Ectodermal cell (in vitro differentiated cells): ENCODE results near the gene ECPAS.
"Not testable (repeated sequence)": the region's sequence is repeated elsewhere in the genome, so short reads cannot be mapped to it uniquely, and the experiment has no call there.

Source experiments
- H3K27ac ChIP-seq: 2 replicates; pipeline ENCODE4 v1.7.0; 2013; ENCODE audit warnings: mild to moderate bottlenecking, low read depth, low read length; ENCODE audit not compliant: insufficient read depth, poor library complexity, severe bottlenecking
- H3K27me3 ChIP-seq: 2 replicates; pipeline ENCODE4 v1.7.0; 2013; ENCODE audit warnings: mild to moderate bottlenecking, low read length; ENCODE audit not compliant: insufficient read depth, control insufficient read depth, poor library complexity, severe bottlenecking
- H3K36me3 ChIP-seq: one replicate; pipeline ENCODE4 v1.7.0; 2013; ENCODE audit warnings: low read length; ENCODE audit not compliant: control insufficient read depth, insufficient read depth
- H3K4me1 ChIP-seq: one replicate; pipeline ENCODE4 v1.7.0; 2013; ENCODE audit warnings: low read length; ENCODE audit not compliant: control insufficient read depth, insufficient read depth
- H3K4me3 ChIP-seq: 2 replicates; pipeline ENCODE4 v1.7.0; 2013; ENCODE audit warnings: low read depth, low read length, control low read depth; ENCODE audit not compliant: insufficient read depth
- H3K9me3 ChIP-seq: 2 replicates; pipeline ENCODE4 v1.7.0; 2013; ENCODE audit warnings: mild to moderate bottlenecking, low read length, moderate library complexity; ENCODE audit not compliant: control insufficient read depth
- WGBS, 2 experiments: methylation state at CpG; one replicate each; pipeline ENCODE4 v1.1.7; 2013; ENCODE audit warnings: missing lambda C conversion rate in 2 of 2; 5-methylcytosine and 5-hydroxymethylcytosine counted together

The ECPAS gene

GRCh38 chr9:111511581-111511980 is 27.4 kb upstream of the ECPAS start:
- 87 to 92% methylated on average over 6 of the region's 6 CpGs for WGBS, 2 experiments
- H3K27me3 ChIP-seq, H3K27ac ChIP-seq, H3K36me3 ChIP-seq, H3K9me3 ChIP-seq, H3K4me3 ChIP-seq, H3K4me1 ChIP-seq: not testable (repeated sequence)

- H3K36me3 ChIP-seq = no peaks in the 10 kb centered on the region
- no peaks in the 10 kb centered on the region for H3K27me3 ChIP-seq
- H3K4me3 ChIP-seq = no peak overlapping the region
- WGBS, 2 experiments = 93 to 94% methylated on average over 3 of the region's 3 CpGs
- no peak overlapping the region for H3K27ac ChIP-seq
- no peaks in the 10 kb centered on the region for H3K4me1 ChIP-seq
- no peaks in the 10 kb centered on the region for H3K9me3 ChIP-seq
These were observed 18.3 kb upstream of the ECPAS start for GRCh38 chr9:111502506-111502905.

- H3K9me3 ChIP-seq = no peaks in the 10 kb centered on the region
- no peaks in the 10 kb centered on the region for H3K27me3 ChIP-seq
- H3K4me1 ChIP-seq = no peaks in the 10 kb centered on the region
- WGBS, 2 experiments = 92 to 93% methylated on average over 6 of the region's 6 CpGs
- no peak overlapping the region for H3K4me3 ChIP-seq
- H3K27ac ChIP-seq = no peak overlapping the region
- H3K36me3 ChIP-seq = no peaks in the 10 kb centered on the region
These were observed 17.5 kb upstream of the ECPAS start for GRCh38 chr9:111501648-111502047.

- H3K4me3 ChIP-seq = no peak overlapping the region
- WGBS, 2 experiments = 93% methylated on average over 16 of the region's 16 CpGs
- no peaks in the 10 kb centered on the region for H3K27me3 ChIP-seq
- H3K4me1 ChIP-seq = no peaks in the 10 kb centered on the region
- H3K36me3 ChIP-seq = no peaks in the 10 kb centered on the region
- no peaks in the 10 kb centered on the region for H3K9me3 ChIP-seq
- H3K27ac ChIP-seq = no peak overlapping the region
These were observed 16.9 kb upstream of the ECPAS start for GRCh38 chr9:111501005-111501562.

GRCh38 chr9:111497196-111497595 is 13.0 kb upstream of the ECPAS start:
- H3K9me3 ChIP-seq, H3K27me3 ChIP-seq, H3K36me3 ChIP-seq, H3K4me1 ChIP-seq, H3K27ac ChIP-seq, H3K4me3 ChIP-seq: not testable (repeated sequence)
- WGBS, 2 experiments = 86 to 93% methylated on average over 1 of the region's 2 CpGs

- 14 to 25% methylated on average over 4 of the region's 4 CpGs for WGBS, 2 experiments
- peak overlapping the region; percentile 84 for H3K4me3 ChIP-seq
- no peaks in the 10 kb centered on the region for H3K27me3 ChIP-seq
- H3K27ac ChIP-seq = peak overlapping the region; percentile 79
- no peaks in the 10 kb centered on the region for H3K9me3 ChIP-seq
- no peaks in the 10 kb centered on the region for H3K36me3 ChIP-seq
- H3K4me1 ChIP-seq = peaks cover 6% of the 10 kb centered on the region
These were observed 350 bp upstream of the ECPAS start for GRCh38 chr9:111484572-111484894.

- no peaks in the 10 kb centered on the region for H3K27me3 ChIP-seq
- H3K4me3 ChIP-seq = peak overlapping the region; percentile 84
- H3K36me3 ChIP-seq = no peaks in the 10 kb centered on the region
- H3K4me1 ChIP-seq = peaks cover 6% of the 10 kb centered on the region
- no peaks in the 10 kb centered on the region for H3K9me3 ChIP-seq
- 0% methylated on average over 78 of the region's 78 CpGs for whole genome bisulfite sequencing, 2 experiments
- peak overlapping the region; percentile 79 for H3K27ac ChIP-seq
These were observed 735 bp downstream of the ECPAS start for GRCh38 chr9:111483439-111483857.

- Histone ChIP-seq H3K27ac (peak overlapping the region; percentile 91), H3K36me3 (no peaks in the 10 kb centered on the region), H3K9me3 (no peaks in the 10 kb centered on the region), H3K4me1 (peaks cover 6% of the 10 kb centered on the region), H3K27me3 (no peaks in the 10 kb centered on the region), H3K4me3 (peak overlapping the region; percentile 84)
- 0% methylated on average over 76 of the region's 76 CpGs for WGBS, 2 experiments
These were observed 1.3 kb downstream of the ECPAS start for GRCh38 chr9:111482694-111483438.

GRCh38 chr9:111481885-111482636 is 2.1 kb downstream of the ECPAS start:
- no peaks in the 10 kb centered on the region for H3K36me3 ChIP-seq
- H3K27me3 ChIP-seq = no peaks in the 10 kb centered on the region
- peaks cover 6% of the 10 kb centered on the region for H3K4me1 ChIP-seq
- H3K9me3 ChIP-seq = no peaks in the 10 kb centered on the region
- H3K27ac ChIP-seq = peak overlapping the region; percentile 60
- 40% methylated on average over 13 of the region's 13 CpGs for WGBS, 2 experiments
- H3K4me3 ChIP-seq = peak overlapping the region; percentile 84

- WGBS, 2 experiments = 73 to 96% methylated on average over 3 of the region's 3 CpGs
- H3K36me3 ChIP-seq = no peaks in the 10 kb centered on the region
These were observed 6.5 kb downstream of the ECPAS start for GRCh38 chr9:111477677-111478076.

More at GRCh38 chr9:111477677-111478076, 6.5 kb downstream of the ECPAS start:
- no peak overlapping the region for H3K27ac ChIP-seq
- no peak overlapping the region for H3K4me3 ChIP-seq
- H3K27me3 ChIP-seq = no peaks in the 10 kb centered on the region
- no peaks in the 10 kb centered on the region for H3K9me3 ChIP-seq
- H3K4me1 ChIP-seq = peaks cover 6% of the 10 kb centered on the region
